ENCODE measurements around the gene NRK. TPM values are rescaled to one million over a fixed set of nuclear protein-coding genes. Genes with fewer than 3 reads are reported as not detected.
"Not testable (repeated sequence)": the region's sequence is repeated elsewhere in the genome, so short reads cannot be mapped to it uniquely, and the experiment has no call there.

Gene NRK
- total RNA-seq, 1 experiment from 2014 or later: 0.05 TPM

GRCh38 chrX:105803891-105804290 lies 18.4 kb upstream of the NRK start:
- Histone ChIP-seq H3K36me3 (ENCODE audit: control insufficient read depth in 1 of 2, insufficient read depth in 2 of 2, low read length in 2 of 2) (no peaks in the 10 kb centered on the region), H3K27ac (ENCODE audit: low read depth, low read length) (no peak overlapping the region), H3K4me1 (ENCODE audit: control insufficient read depth in 1 of 2, insufficient read depth in 2 of 2, low read length in 2 of 2) (no peaks in the 10 kb centered on the region), H3K4me3 (replicated peaks in 1 of 2; ENCODE audit: low read depth in 1 of 2, low read length in 2 of 2) (no peak overlapping the region), H3K79me2 (ENCODE audit: insufficient read depth, low read length) (no peaks in the 10 kb centered on the region), H3K9me3 (ENCODE audit: control insufficient read depth in 1 of 2, insufficient read depth in 1 of 2, low read depth in 1 of 2, low read length in 2 of 2) (no peaks in the 10 kb centered on the region), H3K9me2 (ENCODE audit: insufficient read depth) (no peaks in the 10 kb centered on the region), H3K4me2 (ENCODE audit: low read length) (no peak overlapping the region), H3K27me3 (ENCODE audit: insufficient read depth, low read length) (no peaks in the 10 kb centered on the region), H4K20me1 (ENCODE audit: insufficient read depth) (no peaks in the 10 kb centered on the region), H3K9ac (ENCODE audit: low read length) (no peak overlapping the region), H2AFZ (ENCODE audit: low read depth, low read length, poor library complexity, severe bottlenecking) (no peak overlapping the region)
- intact Hi-C loops (cut with micrococcal nuclease): no loop called here
- no peak for DNase-seq (ENCODE audit: low read depth, low spot score)
- RAD21 ChIA-PET (ENCODE audit: low non-redundant PET in 1 of 2, low total read pairs in 2 of 2, uncharacterized antibody in 2 of 2, unreplicated experiment in 2 of 2): no interaction called here
- ATAC-seq: no peak
- CTCF ChIA-PET: no interaction called here
- POLR2A ChIA-PET: no interaction called here
- BruUV-seq (replicated peaks): no TSS peak
- TF ChIP-seq SRF (IDR thresholded peaks at IDR 0.05; ENCODE audit: low read depth) (no peak), POLR2A (IDR thresholded peaks at IDR 0.05; ENCODE audit: borderline replicate concordance, extremely low read depth, insufficient read depth, insufficient read length) (no peak), ATF3 (IDR thresholded peaks at IDR 0.05) (no peak), ZNF274 (IDR thresholded peaks at IDR 0.05; ENCODE audit: low read depth, low read length) (no peak), CTCF (IDR thresholded peaks at IDR 0.05 in 2 of 3, conservative IDR thresholded peaks at IDR 0.05 in 1 of 3; ENCODE audit: borderline replicate concordance in 1 of 3, insufficient read depth in 1 of 3, low read depth in 2 of 3, low read length in 2 of 3) (no peak)

- BruUV-seq (replicated peaks); H3K9me3 ChIP-seq (ENCODE audit: control insufficient read depth in 1 of 2, insufficient read depth in 1 of 2, low read depth in 1 of 2, low read length in 2 of 2); ATAC-seq; RAD21 ChIA-PET (ENCODE audit: low non-redundant PET in 1 of 2, low total read pairs in 2 of 2, uncharacterized antibody in 2 of 2, unreplicated experiment in 2 of 2); H3K9me2 ChIP-seq (ENCODE audit: insufficient read depth); H3K36me3 ChIP-seq (ENCODE audit: control insufficient read depth in 1 of 2, insufficient read depth in 2 of 2, low read length in 2 of 2); H3K9ac ChIP-seq (ENCODE audit: low read length); H2AFZ ChIP-seq (ENCODE audit: low read depth, low read length, poor library complexity, severe bottlenecking); intact Hi-C loops (cut with micrococcal nuclease); CTCF ChIA-PET; H4K20me1 ChIP-seq (ENCODE audit: insufficient read depth); DNase-seq (ENCODE audit: low read depth, low spot score); H3K79me2 ChIP-seq (ENCODE audit: insufficient read depth, low read length); H3K27me3 ChIP-seq (ENCODE audit: insufficient read depth, low read length); H3K27ac ChIP-seq (ENCODE audit: low read depth, low read length); H3K4me3 ChIP-seq (replicated peaks in 1 of 2; ENCODE audit: low read depth in 1 of 2, low read length in 2 of 2); H3K4me2 ChIP-seq (ENCODE audit: low read length); POLR2A ChIA-PET; H3K4me1 ChIP-seq (ENCODE audit: control insufficient read depth in 1 of 2, insufficient read depth in 2 of 2, low read length in 2 of 2): not testable (repeated sequence)
These were observed 16.7 kb upstream of the NRK start for GRCh38 chrX:105805655-105806054.
